Panc1 (cell line): ENCODE measurements around the gene FZD7. TPM values are rescaled to one million over a fixed set of nuclear protein-coding genes. Genes with fewer than 3 reads are reported as not detected.

Experiments used
- ATAC-seq: fragments of 200-7000 bp; cut with Tn5 transposase; 2 replicates; pipeline ENCODE4 v1.9.1; 2020; ENCODE audit warnings: mild to moderate bottlenecking, moderate library complexity
- BruUV-seq: library from RNA; stranded (reverse); fragments of 400-500 nt; replicated peaks from 2 replicates; lab custom pipeline; 2021; lab: Mats Ljungman, UMichigan
- CTCF ChIA-PET: fragments of 300-600 bp; sonication (Branson Sonifier 250); formaldehyde crosslinking; loops from one replicate; lab custom pipeline; 2022; ENCODE audit warnings: antibody characterized with exemption; lab: Charles Lee
- POLR2A ChIA-PET: fragments of 300-600 bp; sonication (Branson Sonifier 250); formaldehyde crosslinking; loops from one replicate; lab custom pipeline; 2022; ENCODE audit warnings: antibody characterized with exemption; lab: Charles Lee
- DNase-seq: peaks from one replicate; pipeline ENCODE4 v3.0.0-alpha.2; 2010; ENCODE audit warnings: low read depth, low spot score
- H3K27ac ChIP-seq: 2 replicates; pipeline ENCODE4 v1.5.1; 2011; ENCODE audit warnings: mild to moderate bottlenecking, low read length, inconsistent platforms
- H3K27me3 ChIP-seq: fragments of 200-500 bp; sonication (Bioruptor generic); 2 replicates; pipeline ENCODE4 v1.6.0; 2014; ENCODE audit warnings: low read length, inconsistent platforms; ENCODE audit not compliant: control insufficient read depth, insufficient read depth
- H3K36me3 ChIP-seq: fragments of 200-500 bp; sonication (Bioruptor generic); 2 replicates; pipeline ENCODE4 v1.5.1; 2014; ENCODE audit warnings: inconsistent platforms, mild to moderate bottlenecking, low read length, moderate library complexity; ENCODE audit not compliant: control insufficient read depth, insufficient read depth
- H3K4me1 ChIP-seq: 2 replicates; pipeline ENCODE4 v1.5.1; 2011; ENCODE audit warnings: inconsistent platforms, mild to moderate bottlenecking, low read length, moderate library complexity; ENCODE audit not compliant: control insufficient read depth, insufficient read depth
- H3K4me3 ChIP-seq, 2 experiments: 2 replicates each; pipeline ENCODE4 v1.5.1; 2011 to 2012; ENCODE audit warnings: low read depth in 2 of 2, low read length in 2 of 2, mild to moderate bottlenecking in 2 of 2, inconsistent platforms in 1 of 2, moderate library complexity in 1 of 2
- H3K9me3 ChIP-seq: fragments of 200-500 bp; sonication (Bioruptor generic); 2 replicates; pipeline ENCODE4 v1.5.1; 2014; ENCODE audit warnings: low read depth, mild to moderate bottlenecking, inconsistent platforms, low read length, moderate library complexity; ENCODE audit not compliant: control insufficient read depth, insufficient read depth
- POLR2AphosphoS5 ChIP-seq: IDR thresholded peaks from 2 replicates; pipeline ENCODE4 v1.6.1; 2012; ENCODE audit warnings: mild to moderate bottlenecking, low read depth, low read length, moderate library complexity
- SIN3A ChIP-seq: IDR thresholded peaks from 2 replicates; pipeline ENCODE4 v1.6.1; 2012; ENCODE audit warnings: low read depth, mild to moderate bottlenecking, low read length, moderate library complexity, borderline replicate concordance; ENCODE audit not compliant: insufficient read depth
- TCF7L2 ChIP-seq: IDR thresholded peaks from 2 replicates; pipeline ENCODE4 v1.6.1; 2011; ENCODE audit warnings: mild to moderate bottlenecking, low read depth, low read length, inconsistent platforms
- in situ Hi-C: cut with HindIII; loops from 2 replicates; pipeline ENCODE4 v1.10.0; 2016; ENCODE audit warnings: low sequenced_read_pairs, low pct_unique_long_range_greater_than_20kb
- intact Hi-C: fragments of 100-400 bp; cut with micrococcal nuclease; formaldehyde crosslinking; loops from one replicate; pipeline ENCODE4 v1.10.0; 2022; ENCODE audit not compliant: unreplicated experiment
- total RNA-seq: library from RNA; stranded (reverse); gene quantifications from one replicate; pipeline ENCODE4 v1.2.1, GENCODE V29; 2021; ENCODE audit not compliant: unreplicated experiment
- TF ChIP-seq, protein P1 (sequence below): fragments of 450-650 bp; IDR thresholded peaks from 2 replicates; pipeline ENCODE4 v1.5.1; 2017; ENCODE audit warnings: mild to moderate bottlenecking
- TF ChIP-seq, protein P2 (sequence below), 2 experiments: IDR thresholded peaks; 2 replicates each; pipeline ENCODE4 v1.6.1; 2011 to 2012; ENCODE audit warnings: low read depth in 2 of 2, control low read depth in 1 of 2, low read length in 1 of 2, mild to moderate bottlenecking in 1 of 2, moderate library complexity in 1 of 2; ENCODE audit not compliant: insufficient read depth in 1 of 2

Gene FZD7
- total RNA-seq, 1 experiment from 2014 or later: 38.1 TPM

- Histone ChIP-seq H3K27ac (no peak overlapping the region), H3K9me3 (no peaks in the 10 kb centered on the region), H3K36me3 (no peaks in the 10 kb centered on the region), H3K4me1 (no peaks in the 10 kb centered on the region), H3K27me3 (no peaks in the 10 kb centered on the region), H3K4me3 (no peak overlapping the region)
- DNase-seq (no peak), ATAC-seq (no peak)
- POLR2A ChIA-PET: no interaction called here
- intact Hi-C loops (no loop called here), in situ Hi-C loops (no loop called here)
- BruUV-seq: no TSS peak
- TF ChIP-seq TCF7L2: no peak
- TF ChIP-seq, protein P1, sequence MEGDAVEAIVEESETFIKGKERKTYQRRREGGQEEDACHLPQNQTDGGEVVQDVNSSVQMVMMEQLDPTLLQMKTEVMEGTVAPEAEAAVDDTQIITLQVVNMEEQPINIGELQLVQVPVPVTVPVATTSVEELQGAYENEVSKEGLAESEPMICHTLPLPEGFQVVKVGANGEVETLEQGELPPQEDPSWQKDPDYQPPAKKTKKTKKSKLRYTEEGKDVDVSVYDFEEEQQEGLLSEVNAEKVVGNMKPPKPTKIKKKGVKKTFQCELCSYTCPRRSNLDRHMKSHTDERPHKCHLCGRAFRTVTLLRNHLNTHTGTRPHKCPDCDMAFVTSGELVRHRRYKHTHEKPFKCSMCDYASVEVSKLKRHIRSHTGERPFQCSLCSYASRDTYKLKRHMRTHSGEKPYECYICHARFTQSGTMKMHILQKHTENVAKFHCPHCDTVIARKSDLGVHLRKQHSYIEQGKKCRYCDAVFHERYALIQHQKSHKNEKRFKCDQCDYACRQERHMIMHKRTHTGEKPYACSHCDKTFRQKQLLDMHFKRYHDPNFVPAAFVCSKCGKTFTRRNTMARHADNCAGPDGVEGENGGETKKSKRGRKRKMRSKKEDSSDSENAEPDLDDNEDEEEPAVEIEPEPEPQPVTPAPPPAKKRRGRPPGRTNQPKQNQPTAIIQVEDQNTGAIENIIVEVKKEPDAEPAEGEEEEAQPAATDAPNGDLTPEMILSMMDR: no peak
- TF ChIP-seq, protein P2, sequence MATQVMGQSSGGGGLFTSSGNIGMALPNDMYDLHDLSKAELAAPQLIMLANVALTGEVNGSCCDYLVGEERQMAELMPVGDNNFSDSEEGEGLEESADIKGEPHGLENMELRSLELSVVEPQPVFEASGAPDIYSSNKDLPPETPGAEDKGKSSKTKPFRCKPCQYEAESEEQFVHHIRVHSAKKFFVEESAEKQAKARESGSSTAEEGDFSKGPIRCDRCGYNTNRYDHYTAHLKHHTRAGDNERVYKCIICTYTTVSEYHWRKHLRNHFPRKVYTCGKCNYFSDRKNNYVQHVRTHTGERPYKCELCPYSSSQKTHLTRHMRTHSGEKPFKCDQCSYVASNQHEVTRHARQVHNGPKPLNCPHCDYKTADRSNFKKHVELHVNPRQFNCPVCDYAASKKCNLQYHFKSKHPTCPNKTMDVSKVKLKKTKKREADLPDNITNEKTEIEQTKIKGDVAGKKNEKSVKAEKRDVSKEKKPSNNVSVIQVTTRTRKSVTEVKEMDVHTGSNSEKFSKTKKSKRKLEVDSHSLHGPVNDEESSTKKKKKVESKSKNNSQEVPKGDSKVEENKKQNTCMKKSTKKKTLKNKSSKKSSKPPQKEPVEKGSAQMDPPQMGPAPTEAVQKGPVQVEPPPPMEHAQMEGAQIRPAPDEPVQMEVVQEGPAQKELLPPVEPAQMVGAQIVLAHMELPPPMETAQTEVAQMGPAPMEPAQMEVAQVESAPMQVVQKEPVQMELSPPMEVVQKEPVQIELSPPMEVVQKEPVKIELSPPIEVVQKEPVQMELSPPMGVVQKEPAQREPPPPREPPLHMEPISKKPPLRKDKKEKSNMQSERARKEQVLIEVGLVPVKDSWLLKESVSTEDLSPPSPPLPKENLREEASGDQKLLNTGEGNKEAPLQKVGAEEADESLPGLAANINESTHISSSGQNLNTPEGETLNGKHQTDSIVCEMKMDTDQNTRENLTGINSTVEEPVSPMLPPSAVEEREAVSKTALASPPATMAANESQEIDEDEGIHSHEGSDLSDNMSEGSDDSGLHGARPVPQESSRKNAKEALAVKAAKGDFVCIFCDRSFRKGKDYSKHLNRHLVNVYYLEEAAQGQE (IDR thresholded peaks at IDR 0.05; ENCODE audit: insufficient read depth in 1 of 2, low read depth in 2 of 2, low read length in 1 of 2): no peak
- no peak for TF ChIP-seq SIN3A
- no peak for TF ChIP-seq POLR2AphosphoS5
- CTCF ChIA-PET: no interaction called here
Observed at GRCh38 chr2:202022755-202023154, 10.9 kb upstream of the FZD7 start.

DNA sequence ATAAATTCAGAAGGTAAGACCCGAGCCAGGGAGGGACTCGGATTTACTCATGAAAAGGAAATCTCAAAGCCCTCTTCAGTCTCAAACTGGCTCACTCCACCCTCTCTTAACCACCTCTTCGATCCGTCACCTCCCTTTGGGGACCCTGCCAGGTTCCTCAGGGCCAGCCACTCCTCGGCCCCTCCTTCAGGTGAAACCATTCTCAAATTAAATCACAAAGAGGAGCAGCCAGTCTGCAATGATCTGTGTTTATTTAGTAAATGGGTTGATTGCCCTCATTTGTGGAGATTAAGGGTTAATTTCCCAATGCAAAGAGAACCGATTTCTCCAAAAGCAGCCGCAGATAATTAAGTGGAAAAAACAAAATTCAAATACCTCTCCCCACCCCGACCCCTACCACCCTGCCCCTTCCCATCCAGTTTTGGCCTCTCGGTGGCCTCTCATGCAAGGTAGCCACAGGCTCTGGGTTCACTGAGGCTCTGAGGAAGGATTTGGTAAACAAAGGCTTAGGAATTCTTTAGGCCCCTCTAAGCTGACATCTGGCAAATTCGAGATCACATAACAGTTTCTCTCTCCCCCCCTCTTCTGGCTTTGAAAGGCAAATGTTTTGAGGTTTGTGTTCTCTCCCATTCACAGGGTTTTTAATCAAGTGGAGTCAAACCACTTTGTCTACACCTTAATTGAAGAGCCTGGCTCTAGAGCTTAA is 10.3 kb upstream of the FZD7 start:
- no peak for ATAC-seq
- POLR2A ChIA-PET: no interaction called here
- Histone ChIP-seq H3K4me3 (no peak overlapping the region), H3K9me3 (no peaks in the 10 kb centered on the region), H3K27me3 (no peaks in the 10 kb centered on the region), H3K36me3 (no peaks in the 10 kb centered on the region), H3K4me1 (no peaks in the 10 kb centered on the region), H3K27ac (no peak overlapping the region)
- in situ Hi-C loops: no loop called here
- CTCF ChIA-PET: interaction anchor here (0.7 kb wide), 1 partner anchor 75 kb away, joined by 4 read pairs; no protein-coding TSS in a partner anchor
- no TSS peak for BruUV-seq
- intact Hi-C loops: no loop called here
- TF ChIP-seq, protein P1: no peak
- no peak for TF ChIP-seq TCF7L2
- TF ChIP-seq, protein P2 (IDR thresholded peaks at IDR 0.05; ENCODE audit: insufficient read depth in 1 of 2, low read depth in 2 of 2, low read length in 1 of 2): no peak
- no peak for TF ChIP-seq SIN3A
- no peak for TF ChIP-seq POLR2AphosphoS5
- no peak for DNase-seq
